H9 (cell line): Measurements from ENCODE around the gene PLLP. TPM values are rescaled to one million over a fixed set of nuclear protein-coding genes. Genes with fewer than 3 reads are reported as not detected.

Experiments used
- DNase-seq: peaks from one replicate; pipeline ENCODE4 v3.0.0-alpha.2; 2017
- H2AFZ ChIP-seq: one replicate; pipeline ENCODE4 v1.6.1; 2013; ENCODE audit warnings: mild to moderate bottlenecking, low read length, control low read depth, moderate library complexity
- H2AK5ac ChIP-seq: 2 replicates; pipeline ENCODE4 v1.6.1; 2013; ENCODE audit warnings: low read length, control low read depth, mixed read lengths; ENCODE audit not compliant: insufficient read length
- H2BK120ac ChIP-seq: one replicate; pipeline ENCODE4 v1.6.1; 2013; ENCODE audit warnings: low read depth, mild to moderate bottlenecking, low read length, control low read depth, inconsistent platforms; ENCODE audit not compliant: poor library complexity, severe bottlenecking
- H2BK12ac ChIP-seq: 2 replicates; pipeline ENCODE4 v1.6.1; 2013; ENCODE audit warnings: low read length, control low read depth, mixed read lengths, low read depth; ENCODE audit not compliant: insufficient read length
- H2BK15ac ChIP-seq: 2 replicates; pipeline ENCODE4 v1.6.1; 2013; ENCODE audit warnings: low read depth, low read length, control low read depth
- H2BK20ac ChIP-seq: one replicate; pipeline ENCODE4 v1.6.1; 2013; ENCODE audit warnings: low read depth, mild to moderate bottlenecking, low read length, control low read depth, inconsistent platforms; ENCODE audit not compliant: poor library complexity, severe bottlenecking
- H2BK5ac ChIP-seq: 2 replicates; pipeline ENCODE4 v1.6.1; 2013; ENCODE audit warnings: low read length, control low read depth, mixed read lengths; ENCODE audit not compliant: insufficient read length
- H3K14ac ChIP-seq: 2 replicates; pipeline ENCODE4 v1.6.1; 2013; ENCODE audit warnings: low read length, control low read depth; ENCODE audit not compliant: insufficient read depth
- H3K18ac ChIP-seq: 2 replicates; pipeline ENCODE4 v1.6.1; 2013; ENCODE audit warnings: low read depth, mild to moderate bottlenecking, mixed read lengths, low read length, control low read depth; ENCODE audit not compliant: insufficient read length
- H3K23ac ChIP-seq: 2 replicates; pipeline ENCODE4 v1.6.1; 2013; ENCODE audit warnings: low read length, control low read depth, mixed read lengths, low read depth; ENCODE audit not compliant: insufficient read length
- H3K23me2 ChIP-seq: 2 replicates; pipeline ENCODE4 v1.6.1; 2013; ENCODE audit warnings: low read depth, mild to moderate bottlenecking, mixed read lengths, low read length, control low read depth; ENCODE audit not compliant: insufficient read length, poor library complexity, severe bottlenecking
- H3K27ac ChIP-seq: 2 replicates; pipeline ENCODE4 v1.5.1; 2013; ENCODE audit warnings: low read length, control low read depth, mixed read lengths, low read depth; ENCODE audit not compliant: insufficient read length
- H3K27me3 ChIP-seq: 2 replicates; pipeline ENCODE4 v1.6.1; 2013; ENCODE audit warnings: low read length, control low read depth, inconsistent platforms; ENCODE audit not compliant: insufficient read depth
- H3K4ac ChIP-seq: 2 replicates; pipeline ENCODE4 v1.6.1; 2013; ENCODE audit warnings: low read depth, mild to moderate bottlenecking, control low read depth, inconsistent platforms, low read length, moderate library complexity
- H3K4me1 ChIP-seq: 2 replicates; pipeline ENCODE4 v1.6.1; 2013; ENCODE audit warnings: low read length, control low read depth, inconsistent platforms; ENCODE audit not compliant: insufficient read depth
- H3K4me2 ChIP-seq: 2 replicates; pipeline ENCODE4 v1.6.1; 2013; ENCODE audit warnings: low read length, control low read depth, mixed read lengths; ENCODE audit not compliant: insufficient read length, insufficient read depth
- H3K56ac ChIP-seq: 2 replicates; pipeline ENCODE4 v1.6.1; 2013; ENCODE audit warnings: low read depth, mild to moderate bottlenecking, mixed read lengths, low read length, control low read depth; ENCODE audit not compliant: insufficient read length
- H3K79me1 ChIP-seq: 2 replicates; pipeline ENCODE4 v1.6.1; 2013; ENCODE audit warnings: low read depth, mild to moderate bottlenecking, moderate library complexity, low read length, control low read depth, inconsistent platforms; ENCODE audit not compliant: insufficient read depth, poor library complexity, severe bottlenecking
- H3K79me2 ChIP-seq: 2 replicates; pipeline ENCODE4 v1.6.1; 2013; ENCODE audit warnings: low read length, control low read depth, inconsistent platforms; ENCODE audit not compliant: insufficient read depth
- H3K9ac ChIP-seq: 2 replicates; pipeline ENCODE4 v1.6.1; 2013; ENCODE audit warnings: low read length, control low read depth, mixed read lengths; ENCODE audit not compliant: insufficient read length; ENCODE audit errors: extremely low read depth
- H3K9me3 ChIP-seq: one replicate; pipeline ENCODE4 v1.6.1; 2013; ENCODE audit warnings: low read depth, low read length, inconsistent platforms; ENCODE audit not compliant: control insufficient read depth
- H3T11ph ChIP-seq: one replicate; pipeline ENCODE4 v1.6.1; 2013; ENCODE audit warnings: mild to moderate bottlenecking, low read length, control low read depth, inconsistent platforms
- H4K20me1 ChIP-seq: one replicate; pipeline ENCODE4 v1.6.1; 2013; ENCODE audit not compliant: control insufficient read depth, insufficient read length, insufficient read depth
- H4K5ac ChIP-seq: 2 replicates; pipeline ENCODE4 v1.6.1; 2013; ENCODE audit warnings: low read depth, mild to moderate bottlenecking, mixed read lengths, low read length, control low read depth; ENCODE audit not compliant: insufficient read length
- H4K8ac ChIP-seq: replicated peaks from 2 replicates; pipeline ENCODE4 v1.6.1; 2013; ENCODE audit warnings: low read length, control low read depth, mixed read lengths, low read depth; ENCODE audit not compliant: insufficient read length
- H4K91ac ChIP-seq: 2 replicates; pipeline ENCODE4 v1.6.1; 2013; ENCODE audit warnings: low read depth, mild to moderate bottlenecking, moderate library complexity, mixed read lengths, low read length, control low read depth; ENCODE audit not compliant: insufficient read length
- H3K27ac Mint-ChIP-seq, 3 experiments: 2 replicates in 2 of 3; 3 replicates in 1 of 3; pipeline ENCODE4 v1.8.0; 2020 to 2021; ENCODE audit warnings: mixed read lengths in 3 of 3, mild to moderate bottlenecking in 1 of 3, moderate library complexity in 1 of 3
- H3K27me3 Mint-ChIP-seq: 2 replicates; pipeline ENCODE4 v1.8.0; 2021; ENCODE audit warnings: low read depth, mild to moderate bottlenecking, moderate library complexity, mixed read lengths
- H3K36me3 Mint-ChIP-seq, 3 experiments: 2 replicates in 2 of 3; 3 replicates in 1 of 3; pipeline ENCODE4 v1.8.0; 2020 to 2021; ENCODE audit warnings: low read depth in 3 of 3, mixed read lengths in 3 of 3; ENCODE audit not compliant: insufficient read depth in 1 of 3
- H3K4me1 Mint-ChIP-seq, 2 experiments: 2 replicates each; pipeline ENCODE4 v1.8.0; 2020; ENCODE audit warnings: mixed read lengths in 2 of 2
- H3K4me3 Mint-ChIP-seq, 2 experiments: 2 replicates in 1 of 2; 3 replicates in 1 of 2; pipeline ENCODE4 v1.8.0; 2020 to 2021; ENCODE audit warnings: mild to moderate bottlenecking in 2 of 2, mixed read lengths in 2 of 2, moderate library complexity in 1 of 2
- H3K9me3 Mint-ChIP-seq, 2 experiments: 2 replicates in 1 of 2; 3 replicates in 1 of 2; pipeline ENCODE4 v1.8.0; 2020; ENCODE audit warnings: mild to moderate bottlenecking in 2 of 2, mixed read lengths in 2 of 2, moderate library complexity in 1 of 2
- CTCF ChIP-seq: fragments of 200-600 bp; sonication (generic); conservative IDR thresholded peaks from 3 replicates; pipeline ENCODE4 v1.8.0; 2021; ENCODE audit warnings: antibody characterized with exemption, mild to moderate bottlenecking
- WGBS: extraction: QIAGEN DNeasy Blood & Tissue Kit; methylation state at CpG from one replicate; pipeline ENCODE4 v1.1.7; 2013; ENCODE audit warnings: missing lambda C conversion rate, low lambda C conversion rate, mixed read lengths; ENCODE audit not compliant: insufficient read length; ENCODE audit errors: extremely low coverage; 5-methylcytosine and 5-hydroxymethylcytosine counted together
- total RNA-seq: library from RNA; stranded (reverse); gene quantifications from 2 replicates; pipeline ENCODE4 v1.2.1, GENCODE V29; 2021

Gene PLLP
- total RNA-seq, 1 experiment from 2014 or later: 1.8 TPM

- no peaks in the 10 kb centered on the region for H3K36me3 Mint-ChIP-seq
- Histone ChIP-seq H4K20me1 (peaks cover 5% of the 10 kb centered on the region), H3K4ac (no peak overlapping the region), H2AK5ac (no peak overlapping the region), H2BK120ac (no peak overlapping the region), H4K8ac (no peak overlapping the region), H4K91ac (no peak overlapping the region), H2AFZ (no peak overlapping the region), H3K18ac (no peak overlapping the region), H3K4me2 (no peak overlapping the region), H4K5ac (no peak overlapping the region), H2BK5ac (no peak overlapping the region), H3K79me2 (no peaks in the 10 kb centered on the region), H3K14ac (no peak overlapping the region), H2BK20ac (no peak overlapping the region), H3K23ac (no peak overlapping the region), H2BK12ac (no peak overlapping the region), H2BK15ac (no peak overlapping the region), H3K9ac (no peak overlapping the region), H3K4me1 (no peaks in the 10 kb centered on the region; the same call in 1 of the 2 replicates), H3K9me3 (no peaks in the 10 kb centered on the region), H3K27me3 (no peaks in the 10 kb centered on the region), H3K56ac (no peak overlapping the region), H3K23me2 (no peaks in the 10 kb centered on the region), H3K79me1 (no peaks in the 10 kb centered on the region), H3K27ac (no peak overlapping the region), H3T11ph (no peak overlapping the region)
- no peak for TF ChIP-seq CTCF
- peak overlapping the region in 1 of 3 experiments; percentile 35; a peak in 1 of 7 replicates for H3K27ac Mint-ChIP-seq
- no peak overlapping the region for H3K4me3 Mint-ChIP-seq
- peaks cover 6% of the 10 kb centered on the region for H3K27me3 Mint-ChIP-seq
- H3K4me1 Mint-ChIP-seq: peaks cover 9 to 19% of the 10 kb centered on the region in 2 experiments
- no peak for DNase-seq
- H3K9me3 Mint-ChIP-seq: no peaks in the 10 kb centered on the region; a peak in 1 of 5 replicates
- no CpG with 5 or more reads among the region's 1 CpG for WGBS
Observed at GRCh38 chr16:57314161-57314785, 29.8 kb upstream of the PLLP start.
